ENCODE results near the gene NHEJ1.

The NHEJ1 gene

GRCh38 chr2:219026946-219027345, 133.7 kb downstream of the NHEJ1 start:
- Histone ChIP-seq H3K36me3 (replicated peaks; ENCODE audit: insufficient read depth, low read length) (no peaks in the 10 kb centered on the region), H4K20me1 (ENCODE audit: insufficient read depth, low read length) (no peaks in the 10 kb centered on the region), H3K4me2 (ENCODE audit: low read depth, low read length) (no peak overlapping the region), H3K9me3 (replicated peaks; ENCODE audit: insufficient read depth, low read length) (no peaks in the 10 kb centered on the region), H2AFZ (ENCODE audit: low read length) (no peak overlapping the region), H3K9me2 (replicated peaks; ENCODE audit: insufficient read depth, low read length) (no peaks in the 10 kb centered on the region), H3K4me1 (ENCODE audit: low read length) (no peaks in the 10 kb centered on the region), H3K27me3 (replicated peaks; ENCODE audit: insufficient read depth, low read length) (peaks cover 80% of the 10 kb centered on the region), H3K27ac (ENCODE audit: low read length) (no peak overlapping the region), H3K79me2 (ENCODE audit: low read length) (no peaks in the 10 kb centered on the region), H3F3A (ENCODE audit: insufficient read depth, low read length) (no peaks in the 10 kb centered on the region), H3K9ac (ENCODE audit: low read length) (no peak overlapping the region), H3K4me3 (ENCODE audit: low read length) (no peak overlapping the region)
- TF ChIP-seq EZH2phosphoT487 (IDR thresholded peaks at IDR 0.05; ENCODE audit: low read length) (no peak), CTCF (IDR thresholded peaks at IDR 0.05; ENCODE audit: low read length) (no peak), EZH2 (optimal IDR thresholded peaks at IDR 0.05; ENCODE audit: low read depth, low read length) (no peak)
- no peak for DNase-seq

- no peak for DNase-seq
- peaks cover 80% of the 10 kb centered on the region for H3K27me3 ChIP-seq (replicated peaks; ENCODE audit: insufficient read depth, low read length)
- no peaks in the 10 kb centered on the region for H3K4me1 ChIP-seq (ENCODE audit: low read length)
- no peak overlapping the region for H3K4me3 ChIP-seq (ENCODE audit: low read length)
- no peaks in the 10 kb centered on the region for H3K36me3 ChIP-seq (replicated peaks; ENCODE audit: insufficient read depth, low read length)
- H3K79me2 ChIP-seq (ENCODE audit: low read length): no peaks in the 10 kb centered on the region
- no peaks in the 10 kb centered on the region for H3K9me3 ChIP-seq (replicated peaks; ENCODE audit: insufficient read depth, low read length)
- H3K4me2 ChIP-seq (ENCODE audit: low read depth, low read length): no peak overlapping the region
- H2AFZ ChIP-seq (ENCODE audit: low read length): no peak overlapping the region
- no peak overlapping the region for H3K9ac ChIP-seq (ENCODE audit: low read length)
- TF ChIP-seq EZH2phosphoT487 (IDR thresholded peaks at IDR 0.05; ENCODE audit: low read length) (no peak), EZH2 (optimal IDR thresholded peaks at IDR 0.05; ENCODE audit: low read depth, low read length) (no peak), CTCF (IDR thresholded peaks at IDR 0.05; ENCODE audit: low read length) (no peak)
- H3K27ac ChIP-seq (ENCODE audit: low read length): no peak overlapping the region
- H4K20me1 ChIP-seq (ENCODE audit: insufficient read depth, low read length): no peaks in the 10 kb centered on the region
- no peaks in the 10 kb centered on the region for H3K9me2 ChIP-seq (replicated peaks; ENCODE audit: insufficient read depth, low read length)
- no peaks in the 10 kb centered on the region for H3F3A ChIP-seq (ENCODE audit: insufficient read depth, low read length)
Observed at GRCh38 chr2:219025637-219026585, 134.7 kb downstream of the NHEJ1 start.
